ENCODE measurements around the gene PGLYRP3.

PGLYRP3 gene, protein sequence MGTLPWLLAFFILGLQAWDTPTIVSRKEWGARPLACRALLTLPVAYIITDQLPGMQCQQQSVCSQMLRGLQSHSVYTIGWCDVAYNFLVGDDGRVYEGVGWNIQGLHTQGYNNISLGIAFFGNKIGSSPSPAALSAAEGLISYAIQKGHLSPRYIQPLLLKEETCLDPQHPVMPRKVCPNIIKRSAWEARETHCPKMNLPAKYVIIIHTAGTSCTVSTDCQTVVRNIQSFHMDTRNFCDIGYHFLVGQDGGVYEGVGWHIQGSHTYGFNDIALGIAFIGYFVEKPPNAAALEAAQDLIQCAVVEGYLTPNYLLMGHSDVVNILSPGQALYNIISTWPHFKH

DNA sequence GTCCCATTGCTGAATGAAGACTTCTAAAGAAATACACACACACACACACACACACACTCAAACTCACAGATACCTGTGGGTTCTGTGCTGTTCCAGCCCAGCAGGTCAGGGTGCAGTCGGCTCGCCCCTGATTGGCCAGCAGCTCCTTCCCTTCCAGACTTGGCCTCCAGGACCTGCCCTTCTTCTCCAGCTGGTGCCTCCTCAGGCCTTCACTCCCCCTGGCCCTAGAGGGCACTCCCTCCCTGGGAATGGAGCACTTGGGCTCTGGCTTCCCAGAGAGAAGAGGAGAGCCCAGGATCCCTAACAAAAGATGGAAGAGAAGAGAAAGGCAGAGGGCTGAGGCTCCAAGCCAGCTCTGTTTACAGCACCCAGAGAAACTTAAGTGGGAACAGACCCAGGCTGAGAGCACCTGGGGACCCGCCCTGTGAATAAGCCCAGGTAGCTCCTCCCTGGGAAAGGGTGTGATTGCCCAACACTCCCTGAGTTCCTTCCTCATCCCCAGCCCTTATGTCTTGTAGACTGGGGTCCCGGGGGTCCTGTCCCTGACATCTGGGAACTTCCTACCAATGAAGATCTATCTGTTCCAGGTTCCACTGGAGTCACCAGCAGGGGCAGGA lies at the start of gene PGLYRP3:
PGLYRP3 (minus strand) TSS at position 383 of the 617 bp plus-strand sequence. CDS start 2,287 bp downstream, outside the sequence.
- no peak for DNase-seq

DNA sequence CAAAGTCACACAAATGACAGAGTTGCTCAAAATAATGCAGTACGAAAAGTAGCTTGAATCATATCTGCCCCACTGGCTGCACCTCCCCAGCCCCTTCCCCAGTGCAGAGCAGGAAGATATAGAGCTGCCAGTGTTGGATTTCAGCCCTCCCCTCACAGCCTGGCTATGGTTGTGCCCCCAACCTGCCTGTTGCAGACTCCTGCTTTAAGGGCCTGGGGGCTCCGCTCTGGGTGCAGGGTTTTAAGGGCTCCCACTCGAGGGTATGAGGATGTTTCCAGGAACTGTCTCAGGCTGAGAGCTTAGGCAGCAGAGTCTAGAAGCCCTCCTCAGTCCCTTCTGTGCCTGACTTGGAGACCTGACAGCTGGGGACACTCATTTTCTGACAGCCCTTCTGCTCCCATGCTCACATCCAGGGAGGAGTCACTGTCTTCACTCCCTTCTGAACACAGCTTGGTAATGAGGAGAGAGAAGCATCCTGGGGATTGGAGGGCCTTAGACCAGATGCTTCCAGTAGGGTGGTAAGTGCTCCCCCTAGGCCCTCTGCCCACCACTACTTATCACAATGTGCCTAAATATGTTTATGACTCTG lies 49.5 kb upstream of the PGLYRP3 start:
- DNase-seq, result peak; percentile 40

DNA sequence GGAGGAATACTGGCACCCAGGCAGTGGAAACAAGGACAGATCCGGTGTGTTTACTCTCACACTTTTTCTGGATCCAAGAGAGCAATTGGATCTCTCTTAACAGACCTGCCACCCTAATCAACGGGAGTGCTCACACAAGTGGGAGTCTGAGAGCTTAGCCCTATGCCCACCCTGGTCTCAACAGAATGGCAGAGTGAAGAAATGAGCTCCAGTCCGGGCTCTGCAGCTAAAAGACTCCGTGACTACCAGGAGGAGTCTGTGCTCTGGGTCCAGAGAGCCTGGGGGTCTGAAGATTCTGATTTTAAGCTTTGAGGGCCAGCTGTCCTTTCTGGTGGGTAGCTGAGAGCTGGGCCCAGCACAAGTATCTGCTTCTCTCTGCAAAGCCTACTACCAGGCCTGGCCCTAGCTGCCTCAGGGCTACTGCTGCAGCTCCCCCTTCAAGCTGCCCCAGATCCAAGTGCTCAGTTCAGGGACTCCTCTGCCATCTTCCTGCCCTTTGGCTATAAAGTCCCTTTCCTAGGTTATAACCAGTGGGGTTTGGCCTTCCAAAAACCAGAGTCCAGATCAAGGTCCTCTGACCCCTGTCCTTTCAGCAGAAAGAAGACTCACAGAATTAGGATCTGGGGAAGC lies 48.8 kb upstream of the PGLYRP3 start:
- no peak for DNase-seq

DNA sequence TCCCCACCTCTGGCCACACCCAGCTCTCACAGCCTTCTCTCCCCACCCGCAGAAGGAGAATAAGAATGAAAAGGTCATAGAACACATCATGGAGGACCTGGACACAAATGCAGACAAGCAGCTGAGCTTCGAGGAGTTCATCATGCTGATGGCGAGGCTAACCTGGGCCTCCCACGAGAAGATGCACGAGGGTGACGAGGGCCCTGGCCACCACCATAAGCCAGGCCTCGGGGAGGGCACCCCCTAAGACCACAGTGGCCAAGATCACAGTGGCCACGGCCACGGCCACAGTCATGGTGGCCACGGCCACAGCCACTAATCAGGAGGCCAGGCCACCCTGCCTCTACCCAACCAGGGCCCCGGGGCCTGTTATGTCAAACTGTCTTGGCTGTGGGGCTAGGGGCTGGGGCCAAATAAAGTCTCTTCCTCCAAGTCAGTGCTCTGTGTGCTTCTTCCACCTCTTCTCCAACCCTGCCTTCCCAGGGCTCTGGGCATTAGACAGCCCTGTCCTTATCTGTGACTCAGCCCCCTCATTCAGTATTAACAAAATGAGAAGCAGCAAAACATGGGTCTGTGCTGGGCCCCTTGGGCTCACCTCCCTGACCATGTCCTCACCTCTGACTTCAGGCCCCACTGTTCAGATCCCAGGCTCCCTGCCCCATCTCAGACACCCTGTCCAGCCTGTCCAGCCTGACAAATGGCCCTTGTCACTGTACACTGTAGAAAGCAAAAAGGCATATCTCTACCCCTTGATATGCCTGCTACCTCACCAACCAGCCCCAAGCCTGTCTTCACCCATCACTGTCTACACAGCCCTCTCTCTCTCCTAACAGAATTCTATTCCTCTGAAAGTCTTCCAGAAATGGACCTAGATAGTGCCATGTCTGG lies 48.1 kb upstream of the PGLYRP3 start:
- DNase-seq, result no peak

DNA sequence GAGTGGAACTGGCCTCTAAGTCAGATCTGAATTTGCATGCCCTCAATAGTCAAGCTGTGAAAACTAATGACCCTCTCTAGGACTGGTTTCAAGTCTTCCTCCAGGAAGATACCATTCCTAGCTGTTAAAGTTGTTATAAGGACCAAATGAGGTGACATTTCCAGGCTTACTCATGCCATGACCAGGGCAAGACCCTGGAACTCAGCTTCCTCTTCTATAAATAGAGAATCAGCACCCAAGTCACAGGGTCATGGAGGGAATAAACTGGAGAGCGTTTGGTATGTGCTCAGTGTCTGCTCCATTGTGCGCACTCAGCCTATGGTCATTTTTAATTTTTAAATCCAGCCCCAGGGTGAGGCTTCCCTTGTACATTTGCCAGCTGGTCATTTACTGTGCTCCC lies 47.4 kb upstream of the PGLYRP3 start:
- no peak for DNase-seq

DNA sequence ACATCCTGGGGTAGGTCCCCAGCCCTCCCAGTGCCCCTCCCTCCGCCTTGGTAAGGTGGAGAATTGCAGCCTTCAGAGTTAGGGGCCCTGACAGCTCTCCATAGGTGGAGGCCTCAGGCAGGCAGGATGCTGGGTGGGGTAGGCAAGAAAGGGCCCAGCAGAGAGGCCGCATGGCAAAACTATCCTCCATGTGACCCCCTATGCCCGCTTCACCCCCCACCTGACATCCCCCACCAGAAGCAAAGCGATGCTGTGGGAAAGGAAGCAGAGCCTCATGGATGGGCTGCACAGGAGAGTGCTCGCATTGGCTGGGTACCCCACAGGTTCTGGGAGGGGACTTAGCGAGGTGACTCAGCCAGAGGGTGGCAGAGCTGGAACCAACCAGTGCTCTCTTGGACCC lies 46.5 kb upstream of the PGLYRP3 start:
- no peak for DNase-seq

DNA sequence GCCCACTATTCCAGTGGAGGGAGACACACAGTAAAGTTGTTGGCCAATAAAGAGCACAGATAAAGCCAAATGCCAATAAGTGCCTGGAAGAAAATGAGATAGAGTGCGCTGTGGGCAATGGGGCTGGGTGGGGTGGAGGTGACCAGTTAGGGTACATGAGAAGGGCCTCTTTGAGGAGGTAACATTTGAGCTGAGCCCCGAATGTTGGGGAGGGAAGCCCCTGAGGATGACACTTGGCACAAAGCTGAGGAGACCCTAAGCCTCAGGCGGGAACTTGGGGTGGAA lies 45.9 kb upstream of the PGLYRP3 start:
- DNase-seq, result no peak

DNA sequence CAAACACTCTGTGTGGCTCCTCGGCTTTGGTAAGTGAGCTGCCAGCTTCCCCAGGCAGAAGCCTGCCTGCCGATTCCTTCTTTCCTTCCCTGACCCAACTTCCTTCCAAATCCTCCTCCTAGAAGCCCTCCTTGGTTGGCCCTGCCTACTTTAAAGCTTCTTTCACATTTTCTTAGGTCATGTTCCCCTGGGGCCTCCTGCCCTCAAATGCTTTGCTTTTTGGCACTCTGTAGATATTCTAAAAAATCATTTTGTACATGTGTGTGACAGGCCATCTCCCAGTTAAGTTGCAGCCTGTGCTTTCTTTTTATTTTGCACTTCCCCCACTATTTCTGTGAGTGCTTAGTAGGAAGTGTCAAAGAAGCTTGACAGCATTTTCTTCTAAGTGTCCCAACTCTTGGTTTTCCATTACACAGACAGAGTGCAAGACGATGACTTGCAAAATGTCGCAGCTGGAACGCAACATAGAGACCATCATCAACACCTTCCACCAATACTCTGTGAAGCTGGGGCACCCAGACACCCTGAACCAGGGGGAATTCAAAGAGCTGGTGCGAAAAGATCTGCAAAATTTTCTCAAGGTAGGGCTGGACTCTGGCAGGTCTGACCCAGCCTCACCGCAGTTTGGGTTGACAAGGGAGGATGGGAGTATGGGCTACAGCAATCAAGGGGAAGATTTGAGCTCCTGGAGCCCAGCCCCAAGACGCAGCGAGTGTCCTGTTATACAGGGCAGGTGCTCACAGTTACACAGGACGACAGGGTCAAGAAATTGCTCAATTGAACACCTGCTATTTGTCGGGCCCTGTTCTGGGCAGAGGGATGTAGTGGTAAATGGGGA lies 45.3 kb upstream of the PGLYRP3 start, which contains the start of gene S100A9:
S100A9 (plus strand) TSS at position 2 of the 838 bp plus-strand sequence; CDS start at position 432, 430 bp downstream.
- DNase-seq, result no peak

DNA sequence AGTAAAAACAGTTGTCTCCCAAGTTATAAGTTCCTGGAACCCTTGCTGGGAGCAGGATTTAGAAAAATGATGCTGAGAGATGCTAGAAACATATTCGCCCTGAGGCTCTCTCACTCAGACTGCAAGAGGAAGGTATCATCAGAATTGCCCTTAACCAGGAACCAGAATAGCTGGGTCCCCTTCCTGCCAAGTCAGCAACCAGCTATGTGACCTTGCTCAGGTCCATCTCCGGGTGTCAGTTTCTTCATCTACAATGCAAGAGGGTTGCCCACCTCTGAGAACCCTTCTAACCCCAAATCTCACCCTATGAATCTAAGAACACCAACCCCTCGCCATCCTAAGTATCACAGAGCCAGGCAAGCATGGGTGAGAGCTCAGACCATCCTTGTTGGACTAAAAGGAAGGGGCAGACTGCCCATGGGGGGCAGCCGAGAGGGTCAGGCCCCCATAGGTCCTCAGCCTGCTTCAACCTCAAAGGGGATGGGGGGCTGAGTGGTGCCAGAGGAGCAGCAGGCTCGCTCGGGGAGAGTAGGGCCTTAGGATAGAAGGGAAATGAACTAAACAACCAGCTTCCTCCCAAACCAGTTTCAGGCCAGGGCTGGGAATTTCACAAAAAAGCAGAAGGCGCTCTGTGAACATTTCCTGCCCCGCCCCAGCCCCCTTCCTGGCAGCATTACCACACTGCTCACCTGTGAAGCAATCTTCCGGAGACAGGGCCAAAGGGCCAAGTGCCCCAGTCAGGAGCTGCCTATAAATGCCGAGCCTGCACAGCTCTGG lies 44.5 kb upstream of the PGLYRP3 start:
- no peak for DNase-seq

DNA sequence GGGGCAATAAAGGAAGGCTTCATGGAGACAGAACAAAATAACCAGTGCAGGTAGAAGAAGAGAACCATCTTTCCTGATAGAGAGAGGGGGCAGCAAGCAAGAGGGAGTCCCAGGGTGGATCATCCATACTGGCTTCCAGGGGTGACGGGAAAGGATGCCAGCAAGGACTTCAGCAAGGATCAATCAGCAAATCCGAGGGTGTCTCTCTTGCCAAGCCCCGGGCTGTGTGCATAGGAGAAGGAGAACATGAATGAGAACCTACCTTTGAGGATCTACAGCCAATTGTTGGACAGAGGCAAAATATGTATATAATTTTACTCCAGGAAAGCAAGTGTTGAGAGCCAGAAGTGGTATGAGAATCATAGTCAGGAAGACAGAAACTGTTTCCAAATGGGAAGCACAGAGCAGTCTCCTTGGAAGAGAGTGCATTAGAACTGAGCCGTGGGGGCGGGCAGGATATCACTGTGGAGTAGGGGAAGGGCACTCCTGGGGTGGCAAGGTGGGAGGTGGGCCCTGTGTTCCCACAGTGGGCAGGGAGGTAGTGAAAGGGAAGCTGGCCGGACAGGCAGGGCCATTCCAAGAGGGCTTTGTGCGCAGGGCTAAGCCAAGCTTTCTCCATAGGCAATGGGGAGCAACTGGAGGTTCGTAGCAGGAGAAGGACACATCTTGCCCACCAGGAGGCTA lies 43.8 kb upstream of the PGLYRP3 start:
- no peak for DNase-seq

DNA sequence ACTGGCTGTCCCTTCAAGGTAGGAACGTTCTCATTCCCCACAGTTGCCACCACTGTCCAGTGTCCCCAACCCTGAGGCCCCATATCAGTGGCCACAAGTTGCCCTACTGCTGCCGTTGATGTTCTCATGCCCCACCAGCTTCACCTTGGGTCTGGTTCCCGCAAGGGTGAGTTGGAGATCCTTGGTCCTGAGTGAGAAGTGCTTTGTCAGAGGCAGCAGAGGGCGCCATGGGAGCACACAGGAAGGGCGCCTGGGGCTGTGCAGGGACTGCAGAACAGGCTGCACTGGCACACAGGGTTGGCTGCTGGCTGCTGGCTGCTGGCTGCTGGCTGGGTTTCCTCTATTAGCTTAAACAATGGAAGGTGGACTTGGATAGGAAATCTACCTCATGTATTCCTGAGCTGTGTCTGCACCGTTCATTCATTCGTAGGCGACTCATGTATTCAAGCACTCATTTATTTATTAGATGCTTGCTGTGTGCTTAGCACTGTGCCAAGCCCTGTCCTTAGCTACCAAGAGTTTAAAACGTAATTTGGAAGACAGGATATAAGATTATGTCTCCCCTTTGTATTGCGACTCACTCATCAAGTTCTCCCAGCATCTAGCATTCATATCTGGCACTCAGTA lies 42.8 kb upstream of the PGLYRP3 start:
- DNase-seq, result no peak

DNA sequence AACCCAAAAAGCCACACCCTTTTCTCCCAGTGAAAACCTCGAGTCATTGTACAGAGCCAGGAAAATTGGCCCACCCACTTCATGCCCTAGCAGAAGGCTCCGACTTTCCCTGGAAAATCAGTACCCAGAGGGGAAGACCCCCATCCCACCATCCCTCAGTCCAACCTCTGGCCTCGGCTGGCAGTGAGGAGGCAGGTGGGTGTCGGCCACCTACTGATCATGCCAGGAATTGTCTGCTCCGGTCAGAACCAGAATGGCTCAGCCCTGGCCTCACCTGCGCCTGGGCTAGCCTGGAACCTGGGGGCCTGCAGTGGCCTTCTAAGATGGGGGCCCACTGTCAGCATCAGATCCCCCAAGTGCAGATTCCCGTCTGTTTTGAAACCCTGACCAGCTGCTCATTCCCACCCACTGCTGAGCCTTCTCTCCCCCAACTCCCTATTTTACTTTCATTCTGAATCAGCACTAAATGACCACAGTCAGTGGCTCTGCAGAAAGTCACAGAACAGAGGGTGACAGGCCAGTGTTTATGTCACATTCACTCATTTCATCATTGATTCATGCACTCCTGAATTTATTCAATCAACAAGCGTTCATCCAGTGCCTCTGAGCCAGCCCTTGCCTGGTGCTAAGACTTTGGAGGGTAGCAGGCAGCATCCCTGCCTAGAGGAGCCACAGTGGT lies 41.9 kb upstream of the PGLYRP3 start:
- no peak for DNase-seq

DNA sequence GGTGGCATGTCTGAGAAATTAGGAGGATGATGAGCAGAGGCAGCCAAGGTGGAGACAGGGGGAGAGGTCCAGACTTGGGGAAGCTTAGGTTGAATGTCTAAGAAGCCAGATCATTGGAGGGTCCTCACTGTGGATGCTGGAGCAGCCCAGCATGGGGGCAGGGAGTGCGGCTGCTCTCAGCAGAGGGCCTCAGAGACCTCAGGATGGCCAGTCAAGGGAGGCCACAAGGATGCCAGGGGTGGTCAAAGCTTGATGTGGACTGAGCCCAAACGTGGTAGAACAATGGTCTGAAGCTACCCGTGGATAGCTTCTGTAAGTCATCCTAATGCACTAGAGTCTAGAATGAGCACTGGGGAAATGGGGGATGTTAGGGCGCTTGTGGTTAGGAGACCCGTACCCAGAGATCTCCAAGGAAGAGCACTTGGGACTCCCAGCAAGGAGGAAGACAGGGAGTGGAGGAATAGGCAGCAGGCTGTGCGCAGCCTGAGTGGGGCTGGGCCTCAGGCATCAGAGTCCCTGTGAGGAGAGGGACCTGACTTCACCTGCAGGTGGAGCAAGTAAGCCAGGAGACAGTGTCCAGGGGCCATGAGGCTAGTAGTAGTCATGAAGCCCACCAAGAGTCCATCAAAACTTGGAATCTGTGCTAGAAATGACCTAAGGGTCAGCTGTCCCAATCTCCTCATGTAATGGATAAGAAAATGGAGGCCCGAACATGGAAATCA lies 40.6 kb upstream of the PGLYRP3 start:
- peak; percentile 34 for DNase-seq

DNA sequence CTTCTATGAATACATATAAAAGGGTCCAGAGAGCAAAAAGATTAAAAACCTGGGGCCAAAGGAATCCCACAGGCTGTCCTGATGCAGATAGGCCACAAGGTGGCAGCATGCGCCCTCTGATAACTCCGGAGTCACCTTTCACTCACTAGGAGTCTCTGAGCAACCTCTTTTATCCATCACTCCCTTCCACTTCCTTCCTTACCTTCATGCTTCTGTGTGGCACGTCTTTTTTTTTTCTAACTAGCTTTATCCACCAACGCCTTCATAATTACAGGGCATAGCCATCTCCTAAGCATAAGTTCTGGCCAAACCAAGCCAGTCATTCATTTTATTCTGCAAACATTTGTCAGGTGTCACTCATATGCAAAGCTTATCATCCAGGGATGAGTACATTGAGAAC lies 39.8 kb upstream of the PGLYRP3 start:
- DNase-seq, result peak; percentile 75

DNA sequence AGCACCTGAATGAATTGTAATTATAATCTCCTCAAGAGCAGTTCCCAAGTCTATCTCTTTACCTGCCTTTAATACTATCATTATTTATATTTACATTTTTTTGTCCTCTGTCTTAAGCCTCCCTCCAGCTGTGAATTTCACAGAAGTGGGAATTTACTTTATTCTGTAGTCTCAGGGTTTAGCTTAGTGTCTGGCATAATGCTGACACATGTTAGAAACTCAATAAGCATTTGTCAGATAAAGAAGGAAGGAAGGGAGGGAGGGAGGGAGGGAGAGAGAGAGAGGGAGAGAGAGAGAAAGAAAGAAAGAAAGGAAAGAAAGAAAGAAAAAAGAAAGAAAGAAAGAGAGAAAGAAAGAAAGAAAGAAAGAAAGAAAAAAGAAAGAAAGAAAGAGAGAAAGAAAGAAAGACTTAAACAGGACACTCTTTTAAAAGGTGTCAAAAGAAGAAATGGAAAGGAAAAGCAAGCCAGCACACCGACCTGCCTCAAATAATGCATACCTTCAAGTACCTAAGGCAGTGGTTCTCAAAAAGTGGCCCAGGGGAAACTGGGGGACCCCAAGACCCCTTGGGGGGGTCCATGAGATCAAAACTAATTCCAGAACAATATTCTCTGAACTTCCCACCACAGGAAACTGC lies 37.7 kb upstream of the PGLYRP3 start:
- no peak for DNase-seq

DNA sequence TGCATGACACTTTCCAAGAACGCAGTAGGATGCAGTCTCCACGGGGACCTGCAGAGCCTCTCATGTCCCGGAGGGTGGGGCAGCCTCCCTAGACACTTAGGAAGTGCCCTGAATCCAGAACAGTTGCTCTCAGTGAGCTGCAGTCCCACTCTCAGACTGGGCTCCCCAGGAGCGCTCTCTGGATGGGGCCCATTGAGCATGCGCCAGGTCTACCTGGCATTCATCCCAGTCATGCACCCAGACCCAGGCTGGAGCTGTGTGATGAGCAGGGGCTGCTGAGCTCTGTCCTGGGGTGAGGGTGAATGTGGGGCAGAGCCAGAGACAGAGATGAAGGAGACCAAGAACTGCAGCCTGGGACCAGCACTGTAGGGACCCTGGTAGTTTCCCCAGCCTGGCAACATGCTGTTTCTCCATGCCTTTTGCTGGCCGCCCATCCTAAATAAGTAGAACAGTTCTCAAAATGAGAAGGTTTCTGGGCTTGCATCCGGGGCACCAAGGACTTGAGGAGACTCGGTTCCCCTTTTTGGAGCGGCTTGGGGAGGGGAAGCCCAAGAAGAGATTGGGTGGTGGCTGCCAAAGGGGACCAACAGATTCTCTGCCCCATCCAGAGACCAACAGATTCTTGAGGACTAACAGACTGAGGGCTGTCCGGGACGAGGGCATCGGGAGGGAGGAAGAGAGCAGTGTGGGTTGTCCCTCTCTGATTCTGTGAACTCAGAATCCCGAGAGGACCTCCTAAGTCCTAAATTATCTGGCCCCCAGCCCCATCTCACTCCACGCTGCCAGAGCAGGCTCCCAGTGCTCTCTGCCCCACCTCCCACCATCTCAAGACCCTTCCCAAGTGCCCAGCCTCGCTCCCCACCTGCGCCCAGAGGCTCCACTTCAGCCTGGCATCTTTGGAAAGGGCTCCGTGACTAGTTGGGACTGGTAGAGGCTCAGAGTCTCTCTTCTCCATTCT lies 36.9 kb upstream of the PGLYRP3 start:
- DNase-seq, result no peak

Measured in retina (tissue), 1 donor.